HG02759 (cell line): ENCODE data around the gene SEMA5A.

Experiments used
- ATAC-seq: cut with Tn5 transposase; IDR thresholded peaks from one replicate; pipeline ENCODE4 v1.9.1; 2021; ENCODE audit warnings: mild to moderate bottlenecking, moderate library complexity; ENCODE audit not compliant: unreplicated experiment

The SEMA5A gene

GRCh38 chr5:9452181-9452580, 93.7 kb downstream of the SEMA5A start:
- ATAC-seq, result no peak

DNA sequence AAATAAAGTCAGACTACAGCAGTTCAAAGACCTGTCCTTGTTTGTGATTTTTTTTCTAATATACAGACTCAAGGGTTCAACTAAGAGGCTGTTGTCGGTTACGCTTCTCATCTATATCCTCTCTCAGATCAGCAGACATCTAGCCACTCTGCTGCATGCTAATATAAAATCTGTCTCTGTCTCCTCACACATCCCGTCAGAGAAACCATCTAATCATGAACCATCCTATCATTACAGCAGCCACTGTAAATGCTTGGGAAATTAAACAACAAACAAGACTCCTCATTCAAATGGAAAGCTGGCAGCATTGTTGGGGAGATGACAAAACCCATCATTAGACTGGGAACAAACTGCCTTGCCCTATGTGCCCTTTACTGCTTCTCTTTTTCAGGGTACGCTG, 94.8 kb downstream of the SEMA5A start:
- no peak for ATAC-seq

GRCh38 chr5:9447691-9448090, 98.2 kb downstream of the SEMA5A start:
- no peak for ATAC-seq

GRCh38 chr5:9445826-9446388, 100.0 kb downstream of the SEMA5A start:
- no peak for ATAC-seq

DNA sequence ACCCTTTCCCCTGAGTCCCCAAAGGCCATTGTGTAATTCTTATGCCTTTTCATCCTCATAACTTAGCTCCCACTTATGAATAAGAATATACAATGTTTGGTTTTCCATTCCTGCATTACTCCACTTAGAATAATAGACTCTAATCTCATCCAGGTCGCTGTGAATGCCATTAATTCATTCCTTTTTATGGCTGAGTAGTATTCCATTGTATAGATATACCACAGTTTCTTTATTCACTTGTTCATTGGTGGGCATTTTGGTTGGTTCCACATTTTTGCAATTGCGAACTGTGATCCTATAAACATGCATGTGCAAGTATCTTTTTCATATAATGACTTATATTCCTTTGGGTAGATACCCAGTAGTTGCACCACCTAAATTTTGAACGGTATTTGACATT, 101.5 kb downstream of the SEMA5A start:
- ATAC-seq, result no peak

DNA sequence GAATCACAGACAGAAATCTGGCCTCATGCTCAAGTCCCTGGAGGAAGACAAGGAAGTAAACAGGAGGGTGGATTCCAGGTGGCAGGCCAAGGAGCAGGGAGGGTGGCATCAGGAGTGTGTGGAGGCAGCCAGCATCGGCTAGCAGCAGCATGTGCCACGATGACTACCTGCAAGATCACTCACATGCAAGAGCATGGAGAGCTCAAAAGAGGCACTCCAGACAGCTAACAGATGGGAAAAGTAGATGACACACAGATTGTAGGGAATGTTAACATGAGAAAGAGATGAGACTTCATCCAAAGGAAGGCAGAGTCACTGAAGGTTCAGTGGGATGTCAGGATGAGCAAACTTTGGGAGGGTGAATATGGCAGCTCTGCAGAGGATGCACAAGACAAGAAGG, 104.3 kb downstream of the SEMA5A start:
- no peak for ATAC-seq

DNA sequence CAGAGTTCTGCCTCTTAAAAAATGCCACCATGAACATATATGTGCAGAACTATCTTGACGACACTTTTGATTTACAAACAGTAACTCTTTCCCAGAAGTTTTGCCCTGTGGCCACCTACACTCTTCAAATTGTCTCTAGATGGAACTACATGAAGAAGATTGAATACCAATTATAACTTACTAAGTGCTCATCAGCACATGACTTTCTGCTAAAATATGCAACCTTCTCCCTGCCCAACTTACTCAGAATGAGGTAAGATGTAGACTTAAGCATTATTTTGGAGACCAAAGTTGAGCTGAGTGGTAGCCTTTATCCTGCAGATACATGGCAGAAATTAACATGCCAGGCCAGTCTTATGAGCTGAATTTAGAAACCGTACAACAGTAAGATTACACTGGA, 105.4 kb downstream of the SEMA5A start:
- no peak for ATAC-seq

DNA sequence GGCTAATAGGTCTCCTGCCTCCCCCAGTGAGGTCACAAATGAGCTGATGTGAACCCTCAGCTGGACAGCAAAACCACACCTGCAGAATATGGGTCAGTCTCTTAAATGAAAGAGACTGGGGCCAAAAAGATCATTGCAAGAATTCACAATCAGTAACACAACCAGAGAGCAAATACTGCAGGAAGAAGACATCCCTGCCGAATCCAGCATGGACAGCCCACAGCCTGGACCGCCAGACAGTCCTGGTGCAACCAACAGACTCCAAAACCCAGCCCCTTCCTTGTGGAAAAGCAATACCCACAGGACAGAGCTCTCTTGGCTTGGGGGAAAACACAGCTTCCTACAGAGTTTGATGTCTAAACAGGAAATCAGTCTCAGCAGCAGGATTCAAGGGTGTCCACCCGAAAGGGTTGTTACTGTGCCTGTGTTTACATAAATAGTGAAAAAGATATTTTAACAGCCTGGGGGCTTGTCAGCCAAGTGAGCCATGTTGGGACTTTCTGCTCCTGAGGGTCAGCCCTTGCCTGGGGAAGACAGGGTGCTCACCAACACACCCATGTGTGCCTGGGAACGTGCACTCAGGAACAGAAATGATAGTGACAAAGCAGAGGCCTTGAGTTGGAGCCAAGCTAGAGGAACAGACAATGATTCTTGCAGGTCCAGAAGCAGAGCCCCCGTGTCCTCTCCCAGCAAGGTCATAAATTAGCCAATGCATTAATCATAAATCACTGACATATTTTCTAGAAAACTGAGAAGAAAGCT, 106.2 kb downstream of the SEMA5A start:
- no peak for ATAC-seq

DNA sequence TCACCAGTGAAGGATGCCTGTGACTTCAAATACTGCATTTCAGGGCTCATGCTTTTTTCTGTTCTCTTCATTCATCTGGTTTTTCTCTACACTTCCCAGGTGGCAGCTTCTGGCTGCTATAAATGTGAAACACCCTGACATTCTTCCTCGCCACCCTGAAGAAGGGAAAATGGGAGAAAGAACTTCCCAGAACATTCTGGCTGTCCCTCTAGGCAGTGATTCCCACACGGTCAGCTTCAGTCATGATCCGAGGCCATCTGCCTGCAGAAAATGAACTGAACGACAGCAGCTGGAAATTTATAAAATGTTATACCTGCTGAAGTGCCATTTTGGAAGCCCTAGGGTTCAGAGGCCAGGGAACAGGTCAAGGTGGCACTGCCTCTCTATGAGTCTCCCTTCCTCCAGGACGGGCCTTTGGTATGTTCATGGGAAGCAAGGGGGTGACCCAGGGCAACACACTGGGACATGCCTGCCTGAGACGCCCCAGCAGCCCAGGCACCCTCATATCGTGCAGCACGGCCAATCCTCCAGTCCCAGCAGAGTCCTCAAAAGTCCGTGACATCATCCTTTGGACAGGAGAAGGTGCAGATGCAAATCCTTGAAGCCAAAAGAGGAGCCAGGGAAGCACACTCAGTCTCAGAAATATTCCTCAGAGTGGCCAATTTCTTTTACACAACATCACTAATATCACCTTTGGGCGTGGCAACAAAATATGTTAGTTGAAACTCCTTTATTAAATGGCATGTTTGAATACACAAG, 107.1 kb downstream of the SEMA5A start:
- no peak for ATAC-seq

DNA sequence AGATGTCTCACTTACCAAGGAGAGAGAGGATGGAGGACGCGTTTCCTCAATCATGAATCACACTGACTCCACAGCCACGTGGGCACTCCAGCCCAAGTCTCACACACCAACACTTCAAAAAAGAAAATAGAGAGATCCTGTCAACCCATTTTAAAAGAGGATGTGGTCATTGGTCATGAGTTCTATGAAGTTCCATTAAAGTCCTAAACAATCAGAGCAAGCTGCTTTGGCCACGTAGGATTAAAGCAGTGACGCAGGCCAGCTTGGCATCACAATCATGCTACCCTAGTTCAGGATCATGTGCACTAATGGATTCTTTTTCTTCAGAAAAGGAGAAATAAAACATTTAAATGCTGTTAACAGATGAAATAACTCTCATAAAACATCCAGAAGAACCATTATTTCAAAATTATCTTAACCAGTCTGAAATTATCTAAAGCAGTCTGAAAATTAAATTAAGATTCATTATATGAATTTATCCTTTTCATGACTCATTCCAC, 108.1 kb downstream of the SEMA5A start:
- ATAC-seq, result no peak

GRCh38 chr5:9431496-9432258, 114.2 kb downstream of the SEMA5A start:
- no peak for ATAC-seq

DNA sequence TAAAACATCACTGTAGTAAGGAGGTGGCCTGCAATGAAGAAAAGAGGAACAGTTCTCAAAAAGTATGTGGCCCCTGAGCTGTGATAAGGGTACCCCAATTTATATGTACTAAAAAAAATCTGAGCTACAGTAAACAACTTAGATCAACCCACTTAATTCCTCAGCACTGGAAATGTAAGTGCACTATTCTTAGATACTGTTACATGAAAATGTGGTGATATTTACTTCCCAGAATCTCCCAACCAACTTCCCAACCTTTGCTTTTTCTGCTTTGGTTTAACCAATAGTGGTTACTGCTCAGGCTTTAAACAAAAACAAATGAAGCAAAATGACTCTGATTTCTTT, 114.8 kb downstream of the SEMA5A start:
- no peak for ATAC-seq

GRCh38 chr5:9430306-9430705, 115.6 kb downstream of the SEMA5A start:
- no peak for ATAC-seq

- ATAC-seq, result no peak
Observed at GRCh38 chr5:9429691-9430215, 116.1 kb downstream of the SEMA5A start.

DNA sequence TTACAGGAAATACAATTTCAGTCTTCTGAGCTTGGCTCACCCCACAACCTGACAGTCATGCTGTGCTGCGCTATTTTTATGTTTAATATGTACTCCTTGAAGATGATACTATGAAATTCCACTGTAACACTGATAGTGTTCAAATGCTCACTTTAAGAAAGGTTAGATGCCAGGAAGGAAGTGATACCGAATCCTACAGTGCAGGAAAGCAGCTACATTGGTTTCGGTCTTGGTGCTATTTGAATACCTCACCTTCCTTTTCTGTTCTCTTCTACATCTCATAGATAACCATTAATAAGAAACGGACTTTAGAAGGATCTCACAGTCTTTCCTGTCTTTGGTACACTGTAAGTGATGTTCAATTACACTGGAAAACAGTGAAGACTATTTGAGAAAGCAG, 117.6 kb downstream of the SEMA5A start:
- ATAC-seq, result no peak

DNA sequence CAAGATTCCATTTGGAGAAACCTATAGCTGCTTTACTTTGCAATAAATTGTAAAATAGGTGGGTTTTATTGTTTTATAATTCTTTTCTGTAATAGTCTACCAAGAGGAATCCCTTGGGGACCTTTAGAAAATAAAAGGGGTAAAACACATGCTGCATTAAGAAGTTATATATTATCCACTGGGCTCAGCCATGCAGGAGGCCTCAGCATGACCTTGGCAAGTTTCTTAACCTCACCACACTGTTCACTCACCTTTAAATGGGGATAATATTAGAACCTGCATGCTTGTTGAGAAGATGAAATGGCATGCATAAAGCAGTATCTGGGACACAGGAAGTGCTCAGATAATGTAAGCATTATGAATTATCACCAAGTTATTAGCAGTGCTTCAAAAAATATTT, 120.2 kb downstream of the SEMA5A start:
- ATAC-seq, result no peak

DNA sequence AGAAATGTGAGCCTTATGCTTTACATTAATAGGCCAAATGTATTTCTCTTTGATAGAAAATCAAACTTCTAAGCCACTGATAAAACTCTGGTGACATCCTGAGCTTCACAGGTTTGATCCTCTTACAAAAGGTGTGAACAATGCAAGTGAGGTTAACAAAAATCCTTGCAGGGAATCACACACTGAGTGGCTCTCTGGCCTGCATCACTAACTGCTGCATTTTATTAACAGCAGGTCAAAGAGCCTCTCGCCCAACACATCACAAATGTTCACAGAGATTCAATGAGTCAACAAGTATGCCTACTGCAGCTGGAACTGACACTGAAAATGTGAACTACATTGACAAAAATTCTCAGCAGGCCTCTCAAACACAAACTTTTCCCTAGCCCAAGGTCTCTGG, 122.3 kb downstream of the SEMA5A start:
- ATAC-seq, result no peak

- ATAC-seq, result no peak
Observed at GRCh38 chr5:9421884-9422283, 124.0 kb downstream of the SEMA5A start.

DNA sequence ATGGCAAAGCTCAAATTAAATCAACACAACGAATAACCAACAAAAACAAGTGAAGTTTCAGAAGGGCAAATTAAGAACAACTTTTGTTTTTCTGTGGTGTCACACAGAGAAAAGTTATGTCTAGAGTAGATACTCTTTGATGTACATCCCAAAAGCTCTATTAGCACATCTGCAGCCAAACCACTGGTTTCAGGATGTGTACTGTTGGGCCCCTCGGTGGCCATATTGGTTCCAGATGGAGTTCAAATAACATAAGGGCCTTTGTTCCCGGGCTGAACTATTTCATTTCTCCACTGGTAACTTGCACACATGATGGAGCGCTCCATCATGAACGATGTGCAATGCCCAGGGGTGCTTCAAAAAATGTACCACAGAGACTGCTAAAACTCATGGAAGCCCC, 126.1 kb downstream of the SEMA5A start:
- no peak for ATAC-seq

GRCh38 chr5:9415566-9415965, 130.3 kb downstream of the SEMA5A start:
- ATAC-seq, result no peak

DNA sequence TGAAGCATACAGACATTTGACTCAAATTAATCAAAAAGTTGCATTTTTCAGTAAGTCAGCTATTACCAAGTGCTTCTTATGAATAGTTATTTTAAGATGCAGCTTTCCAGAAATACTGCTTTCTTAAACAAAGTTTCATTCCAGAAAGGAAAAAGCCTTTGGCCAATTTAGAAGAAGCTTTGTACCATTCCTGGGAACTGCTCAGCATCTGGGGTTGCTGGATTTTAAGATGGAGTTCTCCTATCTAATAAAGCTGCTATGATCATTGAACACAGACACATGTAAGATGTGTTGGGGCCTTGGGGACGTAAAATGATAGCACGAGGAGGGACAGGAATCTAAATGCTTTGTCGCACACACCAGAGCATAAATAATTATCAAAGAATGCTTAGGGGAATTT, 130.8 kb downstream of the SEMA5A start:
- ATAC-seq, result no peak
